HG02973 (cell line): Measurements from ENCODE around the gene ZNF653.
"Not testable (repeated sequence)": the region's sequence is repeated elsewhere in the genome, so short reads cannot be mapped to it uniquely, and the experiment has no call there.

ENCODE experiments used
- ATAC-seq: cut with Tn5 transposase; IDR thresholded peaks from one replicate; pipeline ENCODE4 v1.9.1; 2021; ENCODE audit warnings: moderate library complexity; ENCODE audit not compliant: unreplicated experiment

ZNF653 gene

GRCh38 chr19:11437955-11438354 is 67.7 kb downstream of the ZNF653 start:
- no peak for ATAC-seq

DNA sequence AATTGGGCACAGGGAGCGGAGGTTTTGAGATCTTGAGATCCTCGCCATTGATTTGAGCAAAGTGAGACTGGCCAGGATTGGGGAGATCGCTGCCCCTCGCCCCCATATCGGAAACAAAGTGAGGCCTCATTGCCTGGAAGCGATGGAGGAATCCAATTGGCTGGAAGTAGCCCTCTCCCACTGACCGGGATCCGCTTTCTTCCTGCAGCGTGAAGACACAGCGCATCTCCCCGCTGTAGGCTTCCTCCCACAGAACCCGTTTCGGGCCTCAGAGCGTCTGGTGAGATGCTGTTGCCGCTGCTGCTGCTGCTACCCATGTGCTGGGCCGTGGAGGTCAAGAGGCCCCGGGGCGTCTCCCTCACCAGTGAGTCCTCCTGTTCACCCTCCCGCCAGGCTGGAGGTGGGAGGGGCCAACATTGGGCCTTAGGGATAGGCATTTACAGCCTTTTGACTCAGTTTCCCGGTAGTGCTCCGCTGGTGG is 69.8 kb downstream of the ZNF653 start:
- ATAC-seq: no peak

GRCh38 chr19:11435057-11435832 is 70.4 kb downstream of the ZNF653 start, which contains the start of the genes ODAD3 and PRKCSH:
ODAD3 (minus strand) TSS chr19:11435121; CDS start chr19:11435016, 105 bp downstream.
PRKCSH (plus strand) TSS chr19:11435635; CDS start chr19:11436118, 483 bp downstream.
- ATAC-seq: peak; percentile 83

DNA sequence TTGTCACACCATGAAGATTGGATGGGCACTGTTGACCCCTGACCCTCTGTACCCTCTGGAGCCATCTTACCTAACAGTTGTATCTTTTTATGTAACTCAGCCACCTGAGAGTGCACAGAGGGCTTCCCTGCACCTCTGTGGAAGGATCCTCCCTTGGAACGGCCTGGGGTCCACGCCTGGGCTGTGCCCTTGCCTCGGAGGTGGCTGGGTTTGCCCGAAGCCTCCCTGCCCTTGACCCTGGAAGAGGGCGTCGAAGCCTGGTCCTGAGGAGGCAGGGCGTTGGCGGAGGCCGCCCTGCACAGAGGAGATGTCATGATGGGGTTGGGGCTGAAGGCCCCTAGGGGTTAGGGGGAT is 71.0 kb downstream of the ZNF653 start:
- peak; percentile 6 for ATAC-seq

DNA sequence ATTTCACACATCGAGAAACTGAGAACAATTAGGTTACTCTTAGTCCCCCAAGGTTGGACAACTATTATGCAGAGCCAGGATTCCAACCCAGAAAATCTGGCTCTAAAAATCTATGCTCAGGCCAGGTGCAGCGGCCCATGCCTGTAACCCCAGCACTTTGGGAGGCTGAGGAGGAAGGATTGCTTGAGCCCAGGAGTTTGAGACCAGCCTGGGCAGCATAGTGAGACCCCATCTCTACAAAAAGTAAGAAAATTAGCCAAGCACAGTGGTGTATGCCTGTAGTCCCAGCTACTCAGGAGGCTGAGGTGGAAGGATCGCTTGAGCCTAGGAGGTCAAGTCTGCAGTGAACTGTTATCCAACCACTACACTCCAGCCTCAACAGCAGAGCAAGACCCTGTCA is 72.1 kb downstream of the ZNF653 start:
- ATAC-seq: not testable (repeated sequence)
